IPS-20b (cell line): ENCODE results near the gene DCDC2.
"Not testable (repeated sequence)": the region's sequence is repeated elsewhere in the genome, so short reads cannot be mapped to it uniquely, and the experiment has no call there.

ENCODE experiments used
- H3K27ac ChIP-seq: one replicate; pipeline ENCODE4 v1.5.1; 2013; ENCODE audit warnings: low read length
- H3K27me3 ChIP-seq: 2 replicates; pipeline ENCODE4 v1.6.1; 2013; ENCODE audit warnings: mild to moderate bottlenecking, low read length, inconsistent platforms; ENCODE audit not compliant: insufficient read depth
- H3K36me3 ChIP-seq: 2 replicates; pipeline ENCODE4 v1.6.1; 2013; ENCODE audit warnings: low read depth, mild to moderate bottlenecking, inconsistent platforms, low read length, moderate library complexity; ENCODE audit not compliant: insufficient read depth
- H3K4me1 ChIP-seq: 2 replicates; pipeline ENCODE4 v1.6.1; 2013; ENCODE audit warnings: mild to moderate bottlenecking, control low read depth, inconsistent platforms, low read length, moderate library complexity; ENCODE audit not compliant: insufficient read depth
- H3K4me3 ChIP-seq: 2 replicates; pipeline ENCODE4 v1.5.1; 2013; ENCODE audit warnings: mild to moderate bottlenecking, low read length, inconsistent platforms
- H3K9ac ChIP-seq: 2 replicates; pipeline ENCODE4 v1.6.1; 2013; ENCODE audit warnings: low read depth, mild to moderate bottlenecking, inconsistent platforms, low read length, moderate library complexity
- H3K9me3 ChIP-seq: 2 replicates; pipeline ENCODE4 v1.6.1; 2013; ENCODE audit warnings: mild to moderate bottlenecking, low read depth, low read length, inconsistent platforms; ENCODE audit not compliant: insufficient read depth

Gene DCDC2

GRCh38 chr6:24228123-24228522, 129.7 kb downstream of the DCDC2 start:
- H3K4me1 ChIP-seq, result peaks cover 13% of the 10 kb centered on the region
- no peaks in the 10 kb centered on the region for H3K9me3 ChIP-seq
- H3K27me3 ChIP-seq, result no peaks in the 10 kb centered on the region
- no peak overlapping the region for H3K4me3 ChIP-seq
- H3K36me3 ChIP-seq, result no peaks in the 10 kb centered on the region
- H3K9ac ChIP-seq, result no peak overlapping the region
- H3K27ac ChIP-seq, result no peak overlapping the region

DNA sequence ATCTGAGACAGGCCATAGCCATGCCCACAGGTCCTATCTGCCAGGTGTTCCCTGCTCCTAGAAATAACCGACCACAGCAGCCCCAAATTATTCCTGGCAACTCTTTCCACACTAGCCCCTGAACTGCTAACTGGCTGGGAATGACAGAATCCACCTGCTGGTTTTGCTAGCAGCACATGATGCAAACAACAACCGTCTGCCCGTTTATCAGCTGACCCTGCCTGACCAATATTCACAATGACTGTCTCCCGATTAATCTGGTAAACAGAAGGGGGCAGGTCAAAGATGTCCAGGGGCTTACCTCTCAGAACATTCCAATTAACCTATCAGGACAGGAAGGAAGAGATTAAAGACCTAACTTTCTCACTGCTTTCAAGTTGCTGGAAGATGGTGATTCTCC, 130.3 kb downstream of the DCDC2 start:
- H3K9me3 ChIP-seq, result no peaks in the 10 kb centered on the region
- no peak overlapping the region for H3K4me3 ChIP-seq
- no peak overlapping the region for H3K27ac ChIP-seq
- no peaks in the 10 kb centered on the region for H3K36me3 ChIP-seq
- H3K4me1 ChIP-seq, result peaks cover 13% of the 10 kb centered on the region
- no peak overlapping the region for H3K9ac ChIP-seq
- no peaks in the 10 kb centered on the region for H3K27me3 ChIP-seq

GRCh38 chr6:24226541-24226940, 131.3 kb downstream of the DCDC2 start:
- H3K4me3 ChIP-seq, result no peak overlapping the region
- peaks cover 13% of the 10 kb centered on the region for H3K4me1 ChIP-seq
- no peaks in the 10 kb centered on the region for H3K27me3 ChIP-seq
- no peak overlapping the region for H3K9ac ChIP-seq
- H3K9me3 ChIP-seq, result no peaks in the 10 kb centered on the region
- H3K36me3 ChIP-seq, result no peaks in the 10 kb centered on the region
- no peak overlapping the region for H3K27ac ChIP-seq

GRCh38 chr6:24225838-24226237, 132.0 kb downstream of the DCDC2 start:
- Histone ChIP-seq H3K4me1 (peaks cover 13% of the 10 kb centered on the region), H3K9me3 (no peaks in the 10 kb centered on the region), H3K27me3 (no peaks in the 10 kb centered on the region), H3K4me3 (no peak overlapping the region), H3K36me3 (no peaks in the 10 kb centered on the region), H3K9ac (no peak overlapping the region), H3K27ac (no peak overlapping the region)

- Histone ChIP-seq H3K9me3 (no peaks in the 10 kb centered on the region), H3K27me3 (no peaks in the 10 kb centered on the region), H3K9ac (no peak overlapping the region), H3K4me3 (no peak overlapping the region), H3K27ac (no peak overlapping the region), H3K4me1 (peaks cover 5% of the 10 kb centered on the region), H3K36me3 (no peaks in the 10 kb centered on the region)
These were observed 134.5 kb downstream of the DCDC2 start for GRCh38 chr6:24223115-24223919.

GRCh38 chr6:24219670-24220069, 138.2 kb downstream of the DCDC2 start:
- Histone ChIP-seq H3K36me3 (no peaks in the 10 kb centered on the region), H3K4me1 (peaks cover 3% of the 10 kb centered on the region; the same call in 1 of the 2 replicates), H3K27me3 (no peaks in the 10 kb centered on the region), H3K9ac (no peak overlapping the region), H3K27ac (no peak overlapping the region), H3K9me3 (no peaks in the 10 kb centered on the region), H3K4me3 (no peak overlapping the region)

DNA sequence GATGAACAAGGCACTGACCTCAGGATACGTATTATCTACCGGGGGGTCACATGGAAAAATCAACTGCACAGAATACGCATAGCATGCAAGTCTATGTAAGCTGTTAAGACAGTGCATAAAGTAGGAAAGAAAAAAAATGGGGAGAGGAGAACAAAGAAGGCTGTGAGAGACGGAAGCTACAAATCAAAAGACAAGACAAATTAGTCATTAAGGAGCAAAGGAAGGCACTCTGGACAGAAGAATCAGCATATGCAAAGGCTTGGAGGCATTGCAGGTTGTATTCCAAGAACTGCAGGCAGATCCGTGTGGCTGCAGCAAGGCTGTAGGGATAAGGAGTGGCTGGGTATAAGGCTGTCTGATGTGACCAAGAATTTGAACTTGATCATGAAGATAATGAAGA, 142.9 kb downstream of the DCDC2 start:
- Histone ChIP-seq H3K4me3 (no peak overlapping the region), H3K4me1 (peaks cover 3% of the 10 kb centered on the region; the same call in 1 of the 2 replicates), H3K27me3 (no peaks in the 10 kb centered on the region)

DNA sequence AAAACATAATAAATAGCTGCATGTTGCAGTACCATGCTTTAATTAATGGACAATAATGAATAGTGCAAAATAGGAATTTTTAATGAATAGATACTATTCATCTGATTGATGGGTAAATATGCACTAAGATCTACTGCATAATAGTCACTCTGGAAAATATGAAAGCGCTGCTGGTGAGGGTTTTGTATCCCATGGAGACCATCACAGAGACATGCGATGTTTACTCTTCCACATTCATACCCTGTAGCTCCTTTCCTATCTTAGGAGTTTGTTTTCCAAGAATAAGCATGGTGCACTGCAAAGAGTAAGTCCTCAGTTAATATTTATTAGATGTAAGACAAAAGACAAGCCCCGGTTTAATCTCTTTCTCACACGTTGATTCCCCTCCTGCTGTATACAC, 150.4 kb downstream of the DCDC2 start:
- Histone ChIP-seq H3K4me3 (no peak overlapping the region), H3K9me3 (no peaks in the 10 kb centered on the region), H3K36me3 (no peaks in the 10 kb centered on the region), H3K27ac (no peak overlapping the region), H3K4me1 (no peaks in the 10 kb centered on the region), H3K27me3 (no peaks in the 10 kb centered on the region), H3K9ac (no peak overlapping the region)

More for the DNA sequence above, 142.9 kb downstream of the DCDC2 start:
- H3K36me3 ChIP-seq, result no peaks in the 10 kb centered on the region
- H3K9me3 ChIP-seq, result no peaks in the 10 kb centered on the region
- no peak overlapping the region for H3K9ac ChIP-seq
- no peak overlapping the region for H3K27ac ChIP-seq

DNA sequence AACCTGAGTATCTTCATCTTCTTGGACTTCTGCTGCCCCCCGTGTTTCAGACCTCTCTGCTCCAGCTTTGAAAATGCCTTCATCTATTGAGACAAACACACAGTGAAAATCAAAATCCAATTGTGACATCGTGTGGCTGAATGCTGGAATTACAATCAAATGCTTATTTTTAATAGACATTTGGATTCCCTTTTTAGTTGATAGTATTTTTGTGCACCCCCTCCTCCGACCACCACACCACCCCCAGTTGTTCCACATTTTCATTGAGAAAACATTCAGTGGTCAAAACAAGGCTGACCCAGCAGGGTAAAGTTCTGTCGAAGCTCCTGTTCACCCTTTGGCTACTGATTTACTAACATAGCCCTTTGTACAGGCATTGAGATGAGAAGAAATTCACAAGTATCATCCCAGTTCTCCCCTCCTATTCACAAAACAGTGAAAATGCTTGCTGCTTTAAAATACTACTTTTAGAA, 152.8 kb downstream of the DCDC2 start:
- H3K4me1 ChIP-seq, result no peaks in the 10 kb centered on the region
- no peaks in the 10 kb centered on the region for H3K9me3 ChIP-seq
- H3K4me3 ChIP-seq, result no peak overlapping the region
- no peaks in the 10 kb centered on the region for H3K27me3 ChIP-seq
- H3K9ac ChIP-seq, result no peak overlapping the region
- H3K27ac ChIP-seq, result no peak overlapping the region
- no peaks in the 10 kb centered on the region for H3K36me3 ChIP-seq

DNA sequence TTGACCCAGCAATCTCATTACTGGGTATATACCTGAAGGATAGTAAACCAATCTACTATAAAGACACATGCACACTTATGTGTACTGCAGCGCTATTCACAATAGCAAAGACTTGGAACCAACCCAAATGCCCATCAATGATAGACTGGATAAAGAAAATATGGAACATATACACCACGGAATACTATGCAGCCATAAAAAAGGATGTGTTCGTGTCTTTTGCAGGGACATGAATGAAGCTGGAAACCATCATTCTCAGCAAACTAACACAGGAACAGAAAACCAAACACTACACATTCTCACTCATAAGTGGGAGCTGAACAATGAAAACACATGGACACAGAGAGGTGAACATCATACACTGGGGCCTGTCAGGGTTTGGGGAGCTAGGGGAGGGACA, 153.7 kb downstream of the DCDC2 start:
- H3K4me3 ChIP-seq, H3K9me3 ChIP-seq, H3K27ac ChIP-seq, H3K4me1 ChIP-seq, H3K27me3 ChIP-seq, H3K9ac ChIP-seq, H3K36me3 ChIP-seq: not testable (repeated sequence)

DNA sequence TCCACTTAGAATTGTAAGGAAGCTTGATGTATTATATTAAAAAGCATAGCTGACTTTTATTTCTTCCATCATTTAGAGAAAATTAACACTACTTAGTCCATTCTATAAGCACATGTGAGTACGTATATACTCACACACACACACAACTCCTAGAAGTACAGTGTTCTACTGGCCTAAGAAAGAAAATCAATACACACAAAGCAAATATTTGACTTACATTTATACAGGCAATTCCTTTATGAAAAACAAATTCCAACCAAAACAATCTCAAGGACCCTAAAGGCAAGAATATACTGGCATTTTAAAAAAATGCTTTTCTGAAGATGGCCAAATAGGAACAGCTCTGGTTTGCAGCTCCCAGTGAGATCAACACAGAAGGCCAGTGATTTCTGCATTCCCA, 160.0 kb downstream of the DCDC2 start:
- no peaks in the 10 kb centered on the region for H3K9me3 ChIP-seq
- H3K27me3 ChIP-seq, result no peaks in the 10 kb centered on the region
- no peak overlapping the region for H3K27ac ChIP-seq
- H3K36me3 ChIP-seq, result no peaks in the 10 kb centered on the region
- no peaks in the 10 kb centered on the region for H3K4me1 ChIP-seq
- no peak overlapping the region for H3K9ac ChIP-seq
- H3K4me3 ChIP-seq, result no peak overlapping the region

DNA sequence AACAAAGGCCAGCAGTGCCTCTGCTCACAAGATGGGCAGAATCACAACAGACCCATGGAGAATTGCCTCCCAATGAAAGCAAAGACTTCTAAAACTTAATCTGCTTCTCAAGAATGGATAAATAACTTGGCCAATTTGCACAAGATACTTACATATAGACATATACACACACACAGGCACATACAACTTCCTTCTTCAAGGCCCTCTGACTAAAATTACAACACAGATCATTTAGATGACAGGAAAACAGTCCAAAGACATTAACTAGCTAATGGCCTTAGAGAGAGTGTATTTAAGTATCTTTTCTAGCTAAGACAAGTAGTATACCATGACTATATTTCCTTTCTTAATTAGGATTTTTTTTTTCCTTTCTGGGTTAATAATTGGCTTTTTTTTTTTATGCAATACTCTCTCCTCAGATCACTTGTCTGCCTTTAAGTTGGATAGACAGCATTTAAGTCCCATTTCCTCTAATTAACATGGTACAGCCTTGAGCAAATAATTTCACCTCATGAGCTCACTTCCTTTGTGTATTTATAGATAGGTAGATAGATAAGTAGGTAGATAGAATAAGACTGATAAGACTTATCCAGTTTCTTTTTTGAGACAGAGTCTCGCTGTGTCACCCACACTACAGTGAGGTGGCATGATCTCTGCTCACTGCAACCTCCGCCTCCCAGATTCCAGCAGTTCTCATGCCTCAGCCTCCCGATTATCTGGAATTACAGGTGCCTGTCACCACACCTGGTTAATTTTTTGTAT, 161.8 kb downstream of the DCDC2 start:
- Histone ChIP-seq H3K9me3 (no peaks in the 10 kb centered on the region), H3K27ac (no peak overlapping the region), H3K4me3 (no peak overlapping the region), H3K4me1 (no peaks in the 10 kb centered on the region), H3K36me3 (no peaks in the 10 kb centered on the region), H3K27me3 (no peaks in the 10 kb centered on the region), H3K9ac (no peak overlapping the region)
